Ishikawa (cell line): ENCODE results near the gene NCAPG.

Source experiments
- CEBPB ChIP-seq: IDR thresholded peaks from 2 replicates; pipeline ENCODE4 v1.6.1; 2012
- EP300 ChIP-seq: IDR thresholded peaks from 2 replicates; pipeline ENCODE4 v1.6.1; 2012; ENCODE audit warnings: borderline replicate concordance
- MAX ChIP-seq: IDR thresholded peaks from 2 replicates; pipeline ENCODE4 v1.6.1; 2012
- RAD21 ChIP-seq: IDR thresholded peaks from 2 replicates; pipeline ENCODE4 v1.6.1; 2012; ENCODE audit warnings: low read depth
- YY1 ChIP-seq: IDR thresholded peaks from 2 replicates; pipeline ENCODE4 v1.6.1; 2012; ENCODE audit warnings: low read depth
- ZBTB7A ChIP-seq: IDR thresholded peaks from 2 replicates; pipeline ENCODE4 v1.6.1; 2012; ENCODE audit warnings: low read depth

DNA sequence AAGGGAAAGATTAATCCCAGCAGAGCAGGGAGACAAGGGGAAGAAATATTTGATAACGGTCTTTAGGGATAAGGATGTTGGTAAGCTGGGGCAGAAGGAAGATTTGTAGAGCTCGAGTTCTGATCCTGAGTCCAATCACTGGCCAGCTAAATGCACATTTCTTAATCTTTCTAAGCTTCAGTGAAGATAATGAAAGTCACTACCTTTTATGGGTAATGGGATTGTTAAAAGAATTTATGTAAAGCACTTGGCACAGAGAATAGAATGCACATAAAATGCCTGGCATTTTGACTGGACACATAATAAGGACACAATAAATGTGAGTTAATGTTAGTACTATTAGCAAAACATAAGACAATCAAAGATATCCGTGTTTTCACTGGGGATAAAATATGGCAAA lies 43.3 kb downstream of the NCAPG start:
- TF ChIP-seq MAX (no peak), YY1 (no peak), EP300 (no peak), CEBPB (no peak), RAD21 (no peak), ZBTB7A (no peak)
